KBM-7 (cell line): ENCODE data around the gene CLPTM1.
A peak's percentile ranks its signal among the peaks of the same experiment; 100 is the strongest.

Experiments
- DNase-seq: peaks from one replicate; pipeline ENCODE4 v3.0.0-alpha.2; 2015
- in situ Hi-C: fragments of 300-500 bp; cut with MboI; formaldehyde crosslinking; loops from 2 replicates; pipeline ENCODE4 v1.14.3; 2020; ENCODE audit warnings: low sequenced_read_pairs, low pct_unique_long_range_greater_than_20kb, mixed read lengths

Gene CLPTM1

GRCh38 chr19:45038931-45039893 is 84.0 kb downstream of the CLPTM1 start, which contains the start of gene CLASRP:
Gene CLASRP, plus strand, starts transcription at chr19:45039045. Its CDS starts 1,168 bp downstream, at chr19:45040213.
- in situ Hi-C loops, result no loop called here
- peak; percentile 88 for DNase-seq

GRCh38 chr19:45040059-45040771 is 85.0 kb downstream of the CLPTM1 start:
- in situ Hi-C loops, result no loop called here
- peak; percentile 69 for DNase-seq

- DNase-seq, result no peak
- in situ Hi-C loops, result no loop called here
Observed at GRCh38 chr19:45041125-45041524, 85.9 kb downstream of the CLPTM1 start.
